GM12801 (cell line): ENCODE data around the gene ABCA4.

ENCODE experiments used
- CTCF ChIP-seq: IDR thresholded peaks from one replicate; pipeline ENCODE4 v1.5.1; 2011; ENCODE audit warnings: control low read depth; ENCODE audit not compliant: insufficient read length; ENCODE audit errors: extremely low read depth

The ABCA4 gene

GRCh38 chr1:94036730-94037129, 84.2 kb downstream of the ABCA4 start:
- no peak for TF ChIP-seq CTCF

GRCh38 chr1:94033849-94034248, 87.1 kb downstream of the ABCA4 start:
- TF ChIP-seq CTCF: no peak

GRCh38 chr1:94032637-94033036, 88.3 kb downstream of the ABCA4 start:
- no peak for TF ChIP-seq CTCF

GRCh38 chr1:94031591-94031990, 89.4 kb downstream of the ABCA4 start:
- TF ChIP-seq CTCF: no peak

GRCh38 chr1:94031154-94031553, 89.8 kb downstream of the ABCA4 start:
- no peak for TF ChIP-seq CTCF

- no peak for TF ChIP-seq CTCF
Measured at GRCh38 chr1:94029130-94029993, 91.6 kb downstream of the ABCA4 start.

DNA sequence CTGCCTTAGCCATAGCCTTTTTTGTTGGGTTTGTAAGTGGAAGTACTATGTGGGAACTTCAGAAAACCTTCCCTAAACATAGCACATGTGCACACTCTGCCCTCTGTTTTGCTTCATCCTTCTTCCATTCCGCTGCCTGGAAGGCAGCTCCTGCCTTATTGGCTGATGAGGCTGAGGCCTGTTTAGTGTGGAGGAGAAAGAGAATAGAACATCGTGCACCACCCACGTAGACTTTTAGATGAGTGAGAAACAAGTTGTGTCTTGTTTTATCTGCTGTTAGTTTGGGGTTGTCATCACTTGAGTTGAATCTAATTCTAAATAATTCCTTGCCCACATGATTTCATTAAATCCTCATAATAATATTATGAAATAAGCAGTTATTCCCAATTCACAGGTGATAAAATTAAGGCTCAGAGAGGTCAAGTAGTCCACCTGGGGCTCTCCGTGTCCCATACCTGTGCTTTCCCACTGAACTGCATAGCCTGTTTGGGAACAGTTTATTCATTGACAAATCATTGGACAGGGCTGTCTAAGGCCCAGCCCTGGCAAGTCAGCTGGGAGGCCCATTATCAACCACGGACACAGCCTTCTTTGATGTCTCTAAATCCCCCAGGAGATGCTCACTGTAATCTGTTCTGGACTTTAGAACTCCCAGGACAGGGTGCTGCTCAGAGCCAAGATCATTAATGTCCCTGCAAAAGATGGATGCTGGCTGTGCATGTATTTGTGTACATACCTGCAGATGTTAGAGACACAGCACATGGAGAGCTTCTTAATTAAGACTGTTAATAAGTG, 93.0 kb downstream of the ABCA4 start:
- no peak for TF ChIP-seq CTCF
